Nephron (organoid): ENCODE data around the gene ADCY10.

Experiments
- H3K27ac Mint-ChIP-seq, 3 experiments: 2 replicates each; pipeline ENCODE4 v1.8.0; 2020; ENCODE audit warnings: mixed read lengths in 3 of 3, mild to moderate bottlenecking in 2 of 3, moderate library complexity in 1 of 3
- H3K27me3 Mint-ChIP-seq: 2 replicates; pipeline ENCODE4 v1.8.0; 2021; ENCODE audit warnings: low read depth, mild to moderate bottlenecking, moderate library complexity, mixed read lengths
- H3K36me3 Mint-ChIP-seq: 2 replicates; pipeline ENCODE4 v1.8.0; 2020; ENCODE audit warnings: low read depth, mixed read lengths
- H3K4me1 Mint-ChIP-seq: 2 replicates; pipeline ENCODE4 v1.8.0; 2020; ENCODE audit warnings: mixed read lengths
- H3K4me3 Mint-ChIP-seq, 3 experiments: 2 replicates each; pipeline ENCODE4 v1.8.0; 2020; ENCODE audit warnings: mild to moderate bottlenecking in 3 of 3, mixed read lengths in 3 of 3, moderate library complexity in 2 of 3
- H3K9me3 Mint-ChIP-seq: 2 replicates; pipeline ENCODE4 v1.8.0; 2020; ENCODE audit warnings: mixed read lengths
- CTCF ChIP-seq, 3 experiments: fragments of 200-600 bp; sonication (generic); IDR thresholded peaks; one replicate each; pipeline ENCODE4 v1.5.0; 2021; ENCODE audit warnings: antibody characterized with exemption in 3 of 3; ENCODE audit not compliant: unreplicated experiment in 3 of 3

Gene ADCY10

GRCh38 chr1:167923324-167924056 is 9.6 kb upstream of the ADCY10 start:
- Mint-ChIP-seq H3K36me3 (peaks cover 7% of the 10 kb centered on the region), H3K4me3 (no peak overlapping the region), H3K9me3 (no peaks in the 10 kb centered on the region), H3K27me3 (no peaks in the 10 kb centered on the region), H3K4me1 (peaks cover 17% of the 10 kb centered on the region), H3K27ac (peak overlapping the region in 2 of 3 experiments; percentile 20 to 22)
- TF ChIP-seq CTCF (IDR thresholded peaks at IDR 0.05; ENCODE audit: unreplicated experiment in 3 of 3), result no peak

- Mint-ChIP-seq H3K27ac (peak overlapping the region in 1 of 3 experiments; percentile 42), H3K27me3 (no peaks in the 10 kb centered on the region), H3K4me1 (peaks cover 15% of the 10 kb centered on the region), H3K36me3 (peaks cover 15% of the 10 kb centered on the region), H3K4me3 (no peak overlapping the region), H3K9me3 (no peaks in the 10 kb centered on the region)
- no peak for TF ChIP-seq CTCF (IDR thresholded peaks at IDR 0.05; ENCODE audit: unreplicated experiment in 3 of 3)
Observed at GRCh38 chr1:167922611-167923074, 8.7 kb upstream of the ADCY10 start.

GRCh38 chr1:167922023-167922422 is 8.1 kb upstream of the ADCY10 start:
- no peak for TF ChIP-seq CTCF (IDR thresholded peaks at IDR 0.05; ENCODE audit: unreplicated experiment in 3 of 3)
- no peak overlapping the region for H3K4me3 Mint-ChIP-seq
- no peaks in the 10 kb centered on the region for H3K9me3 Mint-ChIP-seq
- no peaks in the 10 kb centered on the region for H3K27me3 Mint-ChIP-seq
- H3K27ac Mint-ChIP-seq, result peak overlapping the region in 1 of 3 experiments; percentile 42
- peaks cover 19% of the 10 kb centered on the region for H3K36me3 Mint-ChIP-seq
- H3K4me1 Mint-ChIP-seq, result peaks cover 9% of the 10 kb centered on the region

- Mint-ChIP-seq H3K4me1 (no peaks in the 10 kb centered on the region), H3K9me3 (no peaks in the 10 kb centered on the region), H3K4me3 (no peak overlapping the region), H3K36me3 (peaks cover 41% of the 10 kb centered on the region), H3K27me3 (no peaks in the 10 kb centered on the region), H3K27ac (peak overlapping the region in 2 of 3 experiments; percentile 70 to 83)
- no peak for TF ChIP-seq CTCF (IDR thresholded peaks at IDR 0.05; ENCODE audit: unreplicated experiment in 3 of 3)
Observed at GRCh38 chr1:167916766-167917511, 3.0 kb upstream of the ADCY10 start.

GRCh38 chr1:167915569-167915968 is 1.6 kb upstream of the ADCY10 start:
- Mint-ChIP-seq H3K27ac (peak overlapping the region in 1 of 3 experiments; percentile 8), H3K9me3 (no peaks in the 10 kb centered on the region), H3K4me3 (no peak overlapping the region), H3K27me3 (no peaks in the 10 kb centered on the region), H3K36me3 (peaks cover 41% of the 10 kb centered on the region), H3K4me1 (no peaks in the 10 kb centered on the region)
- no peak for TF ChIP-seq CTCF (IDR thresholded peaks at IDR 0.05; ENCODE audit: unreplicated experiment in 3 of 3)
